KMS-11 (cell line): Measurements from ENCODE around the gene DEPDC5.

Experiments
- H2AFZ ChIP-seq: fragments of 200-600 bp; sonication (generic); 2 replicates; pipeline ENCODE4 v1.6.1; 2016; ENCODE audit warnings: antibody characterized with exemption, mixed run types, low read depth
- H3K27ac ChIP-seq: fragments of 200-600 bp; sonication (generic); 2 replicates; pipeline ENCODE4 v1.6.1; 2016; ENCODE audit warnings: mild to moderate bottlenecking, mixed run types
- H3K27me3 ChIP-seq: fragments of 200-600 bp; sonication (generic); 2 replicates; pipeline ENCODE4 v1.6.1; 2017; ENCODE audit warnings: mild to moderate bottlenecking, low read depth, mixed run types, moderate library complexity; ENCODE audit not compliant: insufficient read depth
- H3K36me3 ChIP-seq: fragments of 200-600 bp; sonication (generic); 2 replicates; pipeline ENCODE4 v1.6.1; 2017; ENCODE audit warnings: mild to moderate bottlenecking, mixed run types; ENCODE audit not compliant: insufficient read depth
- H3K4me1 ChIP-seq: fragments of 200-600 bp; sonication (generic); 2 replicates; pipeline ENCODE4 v1.6.1; 2016; ENCODE audit warnings: mild to moderate bottlenecking, low read depth, mixed run types; ENCODE audit not compliant: poor library complexity, severe bottlenecking
- H3K4me2 ChIP-seq: fragments of 200-600 bp; sonication (generic); 2 replicates; pipeline ENCODE4 v1.7.0; 2016; ENCODE audit warnings: mild to moderate bottlenecking, mixed run types
- H3K4me3 ChIP-seq: fragments of 200-600 bp; sonication (generic); IDR thresholded peaks from 2 replicates; pipeline ENCODE4 v1.6.1; 2017; ENCODE audit warnings: low read depth, low read length, mixed read lengths; ENCODE audit not compliant: insufficient read depth
- H3K79me2 ChIP-seq: fragments of 200-600 bp; sonication (generic); 2 replicates; pipeline ENCODE4 v1.6.1; 2016; ENCODE audit warnings: low read depth, mixed run types; ENCODE audit not compliant: insufficient read depth
- H3K9ac ChIP-seq: fragments of 200-600 bp; sonication (generic); 2 replicates; pipeline ENCODE4 v1.6.1; 2016; ENCODE audit warnings: mild to moderate bottlenecking, mixed run types
- H4K20me1 ChIP-seq: fragments of 200-600 bp; sonication (generic); 2 replicates; pipeline ENCODE4 v1.6.1; 2016; ENCODE audit warnings: mild to moderate bottlenecking, mixed run types; ENCODE audit not compliant: insufficient read depth
- CTCF ChIP-seq: fragments of 200-600 bp; sonication (generic); conservative IDR thresholded peaks from 2 replicates; pipeline ENCODE4 v1.6.1; 2017; ENCODE audit warnings: low read depth, mild to moderate bottlenecking, antibody characterized with exemption, low read length, moderate library complexity, mixed read lengths

Gene DEPDC5

GRCh38 chr22:31730344-31730711 is 23.5 kb upstream of the DEPDC5 start:
- Histone ChIP-seq H3K4me1 (no peaks in the 10 kb centered on the region), H3K4me3 (no peak overlapping the region), H3K36me3 (no peaks in the 10 kb centered on the region), H4K20me1 (no peaks in the 10 kb centered on the region), H3K9ac (no peak overlapping the region), H2AFZ (no peak overlapping the region), H3K27ac (no peak overlapping the region), H3K27me3 (no peaks in the 10 kb centered on the region), H3K79me2 (no peaks in the 10 kb centered on the region), H3K4me2 (no peak overlapping the region)
- TF ChIP-seq CTCF = no peak

GRCh38 chr22:31732089-31732829 is 21.6 kb upstream of the DEPDC5 start:
- Histone ChIP-seq H4K20me1 (no peaks in the 10 kb centered on the region), H3K36me3 (no peaks in the 10 kb centered on the region), H3K4me3 (no peak overlapping the region), H3K79me2 (no peaks in the 10 kb centered on the region), H3K9ac (no peak overlapping the region), H3K4me1 (no peaks in the 10 kb centered on the region), H3K27ac (no peak overlapping the region), H3K4me2 (no peak overlapping the region), H3K27me3 (no peaks in the 10 kb centered on the region), H2AFZ (no peak overlapping the region)
- no peak for TF ChIP-seq CTCF

- Histone ChIP-seq H3K79me2 (no peaks in the 10 kb centered on the region), H3K36me3 (no peaks in the 10 kb centered on the region), H4K20me1 (no peaks in the 10 kb centered on the region)
Observed at GRCh38 chr22:31733580-31734079, 20.2 kb upstream of the DEPDC5 start.

GRCh38 chr22:31734512-31734911 is 19.3 kb upstream of the DEPDC5 start:
- H3K27me3 ChIP-seq = no peaks in the 10 kb centered on the region
- H3K79me2 ChIP-seq = no peaks in the 10 kb centered on the region
- no peak overlapping the region for H3K9ac ChIP-seq
- no peaks in the 10 kb centered on the region for H4K20me1 ChIP-seq
- TF ChIP-seq CTCF = no peak
- no peaks in the 10 kb centered on the region for H3K36me3 ChIP-seq
- no peak overlapping the region for H3K4me2 ChIP-seq
- no peaks in the 10 kb centered on the region for H3K4me1 ChIP-seq
- H3K27ac ChIP-seq = no peak overlapping the region
- no peak overlapping the region for H3K4me3 ChIP-seq
- no peak overlapping the region for H2AFZ ChIP-seq

More at GRCh38 chr22:31733580-31734079, 20.2 kb upstream of the DEPDC5 start:
- H3K4me1 ChIP-seq = no peaks in the 10 kb centered on the region
- H3K4me3 ChIP-seq = no peak overlapping the region
- H2AFZ ChIP-seq = no peak overlapping the region
- no peak overlapping the region for H3K9ac ChIP-seq
- no peak for TF ChIP-seq CTCF
- no peak overlapping the region for H3K4me2 ChIP-seq
- no peaks in the 10 kb centered on the region for H3K27me3 ChIP-seq
- no peak overlapping the region for H3K27ac ChIP-seq
